Globus pallidus (tissue), 1 donor: ENCODE data around the gene PPEF2.

ENCODE experiments used
- DNase-seq: peaks from one replicate; pipeline ENCODE4 v3.0.0-alpha.2; 2015; ENCODE audit warnings: low spot score

The PPEF2 gene

DNA sequence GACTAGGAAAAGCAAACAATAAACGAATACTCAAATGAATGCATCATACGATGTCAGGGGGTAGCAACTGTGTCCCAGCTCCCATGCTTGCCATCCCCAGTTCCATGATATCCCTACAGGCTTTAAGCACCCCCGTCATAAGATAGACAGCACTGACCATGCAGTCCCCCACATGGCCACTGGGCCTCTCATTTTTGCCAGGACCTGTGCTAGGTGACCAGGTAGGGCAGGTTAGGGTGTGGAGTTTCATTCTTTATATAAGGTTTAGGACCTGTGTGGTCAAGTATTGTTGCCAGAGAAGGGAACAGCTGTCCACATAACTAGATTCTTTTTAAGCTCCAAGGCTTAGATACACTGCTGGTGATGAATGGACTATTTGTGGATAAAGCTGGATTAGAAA, 9.7 kb downstream of the PPEF2 start:
- DNase-seq = no peak

DNA sequence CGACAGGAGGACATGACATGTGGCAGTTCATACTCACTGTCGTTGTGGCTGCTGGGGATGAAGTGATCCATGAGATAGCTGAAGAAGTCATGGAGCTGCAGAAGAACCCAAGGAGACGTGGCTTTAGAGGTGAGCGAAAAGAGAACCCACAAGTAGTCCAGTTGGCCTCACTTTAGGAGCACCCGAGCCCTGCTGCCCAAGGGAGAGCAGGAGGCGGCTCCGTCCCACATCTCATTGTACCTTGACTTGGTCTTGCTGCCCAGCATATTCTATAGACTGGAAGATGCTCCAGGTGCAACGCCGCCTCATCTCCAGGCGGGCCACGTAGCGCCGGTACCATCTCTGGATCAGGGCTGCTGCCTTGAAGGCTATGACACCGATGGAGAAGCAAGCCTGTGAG, 10.6 kb downstream of the PPEF2 start:
- DNase-seq = no peak

DNA sequence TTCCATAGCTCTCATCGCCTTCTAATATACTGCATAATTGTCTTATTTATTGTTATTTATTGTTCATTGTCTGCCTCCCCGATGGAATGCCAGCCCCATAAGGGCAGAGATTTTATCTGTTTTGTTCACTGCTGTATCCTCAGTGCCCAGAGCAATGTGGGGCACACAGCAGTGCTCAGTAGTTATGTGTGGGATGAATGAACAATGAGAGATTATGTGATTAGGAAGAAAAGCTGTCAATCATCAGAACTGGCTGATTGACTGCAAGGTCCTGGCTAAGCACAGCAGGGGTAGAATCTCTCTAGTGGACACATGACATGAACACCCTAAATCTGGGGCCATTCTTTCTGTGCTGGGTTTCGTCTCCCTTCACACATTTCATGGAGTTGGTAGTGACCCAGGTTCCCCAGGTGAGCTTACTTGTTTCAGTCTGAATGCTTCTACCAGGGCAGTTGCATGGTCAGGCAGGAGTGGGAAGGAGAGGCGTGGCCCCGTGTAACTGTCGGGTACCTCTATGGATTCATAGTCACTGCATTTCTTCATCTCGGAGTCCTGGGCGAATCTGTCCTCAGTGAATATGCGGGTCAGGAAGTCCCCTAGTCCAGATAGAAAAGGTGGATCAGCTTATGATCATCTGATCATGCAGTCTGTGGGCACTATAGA, 12.6 kb downstream of the PPEF2 start:
- no peak for DNase-seq

DNA sequence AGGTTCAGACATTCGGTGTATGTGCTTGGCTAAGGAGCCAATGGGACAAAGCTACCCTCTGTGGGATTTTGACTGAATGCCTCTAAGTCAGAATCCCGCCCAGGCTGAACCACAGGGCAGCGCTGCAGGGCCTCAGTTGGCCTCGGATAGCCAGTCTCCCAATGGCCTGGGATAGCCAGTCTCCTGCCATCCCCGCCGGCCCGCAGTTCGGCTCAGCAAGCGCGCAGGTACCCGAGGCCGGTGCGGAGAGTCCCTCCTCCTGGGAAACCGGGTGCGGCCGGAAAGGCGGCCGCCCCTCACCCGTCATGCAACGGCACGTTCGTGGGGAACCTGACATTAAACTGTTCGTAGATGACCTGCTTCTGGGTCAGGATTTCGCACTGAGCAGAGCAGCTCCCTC, 16.1 kb downstream of the PPEF2 start:
- DNase-seq = no peak

DNA sequence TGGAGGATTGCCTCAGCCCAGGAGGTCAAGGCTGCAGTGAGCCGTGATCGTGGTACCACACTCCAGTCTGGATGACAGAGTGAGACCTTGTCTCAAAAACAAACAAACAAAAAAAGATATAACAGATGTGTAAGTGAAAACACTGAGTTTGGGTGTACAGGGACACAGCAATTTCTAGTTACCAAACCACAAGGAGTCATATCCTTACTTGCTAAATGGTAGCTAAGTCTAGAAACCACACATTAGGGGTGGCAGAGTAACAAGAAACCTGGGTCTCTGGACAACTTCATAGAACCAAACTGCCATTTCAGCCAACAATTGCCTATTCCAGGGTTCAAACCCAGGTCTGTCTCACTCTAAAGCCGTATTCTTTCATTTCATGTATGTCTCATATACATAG, 20.8 kb downstream of the PPEF2 start:
- no peak for DNase-seq

DNA sequence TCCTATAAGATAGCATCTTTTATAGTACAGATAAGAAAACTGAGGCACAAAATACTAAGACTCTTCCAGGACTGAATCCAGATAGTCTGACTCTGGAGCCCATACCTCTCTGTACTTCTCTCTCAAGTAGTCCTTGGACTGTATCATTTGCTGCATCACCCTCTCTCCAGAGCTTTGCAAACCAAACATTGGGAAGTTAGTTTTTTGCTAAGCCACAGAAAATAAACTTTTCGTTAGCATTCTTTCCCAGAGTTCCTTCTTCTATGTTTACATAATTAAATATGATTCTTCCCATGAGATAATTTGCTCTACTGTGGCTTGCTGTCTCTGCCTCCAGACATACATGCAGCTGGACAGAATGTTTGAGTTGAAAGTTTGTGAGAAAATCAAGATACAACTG, 22.0 kb downstream of the PPEF2 start:
- DNase-seq = no peak

DNA sequence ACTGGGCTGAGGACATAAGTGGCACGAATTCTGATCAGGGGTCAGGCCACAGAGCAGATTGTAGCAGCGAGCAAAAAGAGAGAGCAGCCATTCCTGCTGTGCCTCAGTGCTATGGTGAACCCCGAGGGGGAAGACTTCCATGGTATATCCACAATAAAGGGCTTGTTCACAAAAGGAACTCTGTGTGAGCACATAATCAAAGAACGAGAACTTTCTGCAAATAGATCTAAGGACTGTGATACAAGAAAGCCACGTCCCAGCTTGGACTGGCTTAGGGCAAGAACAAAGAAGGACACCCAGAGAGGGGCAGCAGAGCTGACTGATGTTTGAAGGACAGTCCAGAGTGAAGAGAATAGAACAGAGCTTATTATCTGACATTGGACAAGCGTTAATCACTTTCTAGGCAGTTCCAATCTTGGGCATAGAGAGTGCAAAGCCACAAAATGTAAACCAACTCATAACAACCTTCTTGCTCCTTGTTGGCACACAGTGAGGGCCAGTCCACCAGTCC, 24.0 kb downstream of the PPEF2 start:
- DNase-seq = no peak

DNA sequence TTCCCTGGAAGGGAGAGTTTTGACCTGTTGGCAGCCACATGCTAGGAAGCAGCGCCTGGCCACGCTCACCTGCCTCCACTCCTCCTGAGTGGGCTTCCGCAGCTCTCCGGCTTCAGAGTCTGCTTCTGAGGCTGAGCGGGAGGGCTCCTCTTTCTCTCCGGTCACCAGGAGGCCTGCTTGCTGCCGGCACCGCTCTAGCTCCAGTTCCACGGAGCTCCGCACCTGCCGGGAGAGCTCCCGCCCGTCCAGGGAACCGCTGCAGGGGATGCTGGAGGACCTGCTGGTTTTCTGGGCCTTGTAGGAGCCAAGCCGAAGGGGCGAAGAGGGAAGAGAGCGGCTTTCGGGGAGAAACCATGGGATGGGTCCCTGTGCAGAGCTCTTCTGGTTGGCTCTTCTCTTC, 26.0 kb downstream of the PPEF2 start:
- no peak for DNase-seq

DNA sequence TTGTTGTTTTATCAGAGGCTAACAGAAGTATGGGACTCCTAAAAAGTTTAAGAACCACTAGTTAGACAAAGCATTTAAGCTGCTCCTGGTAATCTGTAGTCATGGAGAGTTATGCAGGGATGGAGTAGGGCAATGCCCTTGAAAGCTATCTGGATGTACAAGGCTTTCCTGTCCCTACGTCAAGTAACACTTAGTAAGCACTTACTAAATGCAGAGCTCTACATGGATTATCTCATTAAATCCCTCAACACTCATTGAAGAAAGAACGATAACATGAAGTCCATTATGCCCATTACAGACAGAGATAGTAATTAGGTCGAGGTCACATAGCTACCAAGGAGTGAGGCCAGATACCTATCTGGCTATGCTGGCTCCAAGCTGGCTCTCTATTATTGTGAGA, 33.2 kb downstream of the PPEF2 start:
- DNase-seq = no peak

DNA sequence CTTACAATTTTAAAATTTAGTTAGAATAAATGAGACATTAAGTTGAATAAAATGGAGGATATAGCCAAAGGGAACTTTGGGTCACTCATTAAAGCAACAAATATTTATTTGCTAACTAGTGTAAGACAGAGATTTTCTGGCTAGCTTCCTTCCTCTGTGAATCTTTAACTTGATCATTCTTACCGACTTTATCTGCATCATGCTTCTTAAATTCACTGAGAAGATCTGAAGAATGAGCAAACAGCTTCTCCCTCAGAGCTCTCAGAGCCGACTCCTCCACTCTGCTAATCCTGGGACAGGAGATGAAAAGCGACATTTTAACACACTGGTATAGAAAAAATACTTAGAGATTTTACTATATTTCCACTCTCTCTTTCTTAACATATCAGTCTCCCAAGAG, 35.1 kb downstream of the PPEF2 start:
- no peak for DNase-seq

DNA sequence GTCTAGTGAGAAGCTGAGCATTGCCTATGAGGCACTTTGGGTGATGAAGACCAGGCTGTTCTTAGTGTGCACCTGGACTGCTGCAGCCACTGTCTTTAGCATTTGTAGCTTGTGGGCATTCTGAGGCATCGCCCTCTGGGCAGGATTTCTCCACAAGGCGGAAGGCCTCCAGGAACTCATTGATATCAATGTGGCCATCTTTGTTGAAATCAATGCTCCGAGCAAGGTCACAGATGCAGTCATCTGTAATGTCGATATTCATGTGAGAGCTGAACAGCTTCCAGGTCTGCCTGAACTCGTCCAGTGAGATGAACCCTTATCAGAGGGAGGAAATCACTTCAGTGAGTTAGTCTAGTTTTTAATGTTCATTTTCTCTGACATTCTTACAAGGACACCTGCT, 41.6 kb downstream of the PPEF2 start:
- DNase-seq = no peak

DNA sequence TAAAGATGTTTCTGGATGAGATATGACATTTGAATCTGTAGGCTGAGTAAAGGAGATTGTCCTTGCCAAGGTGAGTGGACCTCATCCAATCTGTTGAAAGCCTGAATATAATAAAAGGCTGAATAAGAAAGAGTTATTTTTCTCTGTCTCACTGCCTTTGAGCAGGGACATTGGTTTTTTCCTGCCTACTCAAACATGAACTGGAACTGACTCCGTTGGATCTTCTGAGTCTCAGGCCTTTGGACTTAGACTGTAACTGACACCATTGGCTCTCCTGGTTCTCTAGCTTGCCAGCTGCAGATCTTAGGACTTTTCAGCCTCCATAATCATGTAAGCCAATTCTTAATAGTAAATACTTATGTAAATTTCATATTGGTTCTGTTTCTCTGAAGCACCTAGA, 43.5 kb downstream of the PPEF2 start:
- no peak for DNase-seq

DNA sequence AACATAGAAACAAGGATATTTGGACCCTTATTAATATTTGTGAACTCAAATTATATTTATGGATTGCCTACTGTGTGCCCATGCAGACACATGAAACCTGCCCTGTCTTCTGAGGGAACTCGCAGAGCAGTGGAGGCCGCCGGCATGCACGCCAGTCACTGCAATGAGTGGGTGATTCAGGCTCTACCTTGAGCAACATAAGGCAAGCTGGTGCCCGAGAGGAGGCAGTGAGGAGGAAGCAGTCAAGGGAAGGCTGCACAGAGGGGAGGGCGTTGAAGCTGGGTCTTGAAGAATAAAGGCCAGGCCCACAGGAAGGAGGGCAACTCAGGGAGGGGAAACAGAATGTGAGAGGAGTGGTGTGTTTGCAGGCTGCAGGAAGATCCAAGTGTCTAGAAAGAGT, 52.8 kb downstream of the PPEF2 start:
- DNase-seq = no peak

DNA sequence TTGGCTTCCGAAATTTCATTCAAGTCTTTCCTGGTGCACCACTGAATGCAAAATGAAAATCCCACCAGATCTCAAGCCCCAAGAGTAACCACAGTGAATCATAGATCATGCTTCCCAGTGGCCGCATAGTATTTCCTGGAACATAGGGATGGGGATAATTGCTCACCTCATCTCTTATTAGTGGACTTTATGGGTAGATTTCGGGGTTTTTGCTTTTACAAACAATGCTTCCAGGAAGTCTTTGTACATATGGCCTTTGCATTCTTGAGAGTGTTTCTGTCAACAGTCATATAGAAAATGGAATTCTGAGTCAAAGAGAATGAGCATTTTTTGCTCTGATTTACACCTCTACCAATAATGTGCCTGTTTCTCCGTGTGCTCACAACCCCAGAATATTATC, 53.4 kb downstream of the PPEF2 start:
- no peak for DNase-seq

DNA sequence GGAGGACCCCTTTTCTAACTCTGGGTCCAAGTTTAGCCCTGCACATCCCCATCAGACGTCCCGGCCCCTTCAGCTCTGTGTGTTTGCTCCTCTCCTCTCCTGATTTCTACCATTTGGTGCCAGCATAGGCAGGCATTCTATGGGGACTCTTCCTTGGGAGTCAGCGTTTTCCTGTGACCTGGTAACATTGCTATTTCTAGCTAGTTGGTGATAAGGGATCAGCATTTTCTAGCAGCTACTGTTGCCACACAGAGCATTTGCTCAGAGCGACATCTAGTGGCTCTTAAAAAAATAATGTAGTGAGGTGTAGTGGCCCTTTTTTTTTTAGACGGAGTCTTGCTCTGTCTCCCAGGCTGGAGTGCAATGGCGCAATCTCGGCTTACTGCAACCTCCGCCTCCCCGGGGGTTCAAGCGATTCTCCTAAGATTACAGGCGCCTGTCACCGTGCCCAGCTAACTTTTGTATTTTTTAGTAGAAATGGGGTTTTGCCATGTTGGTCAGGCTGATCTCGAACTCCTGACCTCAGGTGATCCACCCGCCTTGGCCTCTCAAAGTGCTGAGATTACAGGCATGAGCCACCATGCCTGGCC, 54.0 kb downstream of the PPEF2 start:
- peak; percentile 58 for DNase-seq

DNA sequence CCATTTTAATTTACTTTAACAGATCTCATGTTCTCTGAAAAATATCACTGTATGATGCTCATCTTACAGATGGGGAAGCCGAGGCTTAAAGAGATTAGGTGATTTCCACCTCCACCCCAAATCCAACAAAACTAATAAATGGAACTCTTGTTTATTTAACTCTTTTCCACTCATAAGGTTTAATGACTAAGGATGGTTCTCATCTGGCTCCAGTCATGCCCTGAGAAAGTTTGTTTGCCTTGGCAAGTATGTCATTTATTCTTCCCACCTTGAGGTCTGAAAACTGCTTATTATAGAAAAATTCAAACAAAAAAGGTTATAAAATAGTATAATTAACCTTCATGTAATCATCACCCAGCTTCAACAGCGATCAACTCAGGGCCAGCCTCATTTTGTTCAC, 56.3 kb downstream of the PPEF2 start:
- no peak for DNase-seq

DNA sequence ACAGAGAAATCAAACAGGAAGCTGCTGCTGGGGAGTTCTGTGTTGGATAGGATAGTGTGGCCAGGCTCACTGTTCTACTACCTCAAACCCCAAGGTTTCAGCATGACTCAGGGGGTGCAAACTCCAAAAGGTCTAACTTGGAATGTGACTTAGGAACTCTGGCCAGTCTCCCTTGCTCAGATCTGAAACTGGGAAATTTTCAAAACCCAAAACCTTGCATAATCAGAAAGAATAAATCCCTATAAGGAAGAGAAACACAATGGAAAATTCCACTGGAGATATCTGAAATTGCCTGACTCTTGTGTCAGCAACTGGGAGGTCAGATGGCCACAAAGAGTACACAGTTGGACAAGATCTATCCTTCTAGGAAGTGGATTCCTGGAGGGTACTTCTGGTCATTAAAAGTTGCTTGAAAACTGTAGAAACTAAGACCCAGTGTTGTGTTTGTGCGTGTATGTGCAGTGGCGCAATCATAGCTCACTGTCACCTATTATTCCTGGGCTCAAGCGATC, 58.0 kb downstream of the PPEF2 start:
- DNase-seq = no peak

DNA sequence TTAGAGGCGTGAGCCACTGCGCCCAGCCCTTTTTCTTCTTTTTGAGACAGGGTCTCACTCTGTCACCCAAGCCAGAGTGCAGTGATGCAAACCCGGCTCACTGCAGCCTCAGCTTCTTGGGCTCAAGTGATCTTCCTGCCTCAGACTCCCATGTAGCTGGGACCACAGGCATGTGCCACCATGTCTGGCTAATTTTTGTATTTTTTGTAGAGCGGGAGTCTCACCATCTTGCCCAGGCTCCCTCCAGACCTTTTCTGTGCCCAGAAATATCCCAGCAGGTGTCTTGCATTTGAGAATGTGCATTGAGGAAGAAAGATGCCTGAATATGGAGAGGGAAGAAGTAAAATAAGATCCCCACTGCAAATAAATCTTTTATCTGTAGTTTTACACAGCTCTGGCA, 58.7 kb downstream of the PPEF2 start:
- no peak for DNase-seq

DNA sequence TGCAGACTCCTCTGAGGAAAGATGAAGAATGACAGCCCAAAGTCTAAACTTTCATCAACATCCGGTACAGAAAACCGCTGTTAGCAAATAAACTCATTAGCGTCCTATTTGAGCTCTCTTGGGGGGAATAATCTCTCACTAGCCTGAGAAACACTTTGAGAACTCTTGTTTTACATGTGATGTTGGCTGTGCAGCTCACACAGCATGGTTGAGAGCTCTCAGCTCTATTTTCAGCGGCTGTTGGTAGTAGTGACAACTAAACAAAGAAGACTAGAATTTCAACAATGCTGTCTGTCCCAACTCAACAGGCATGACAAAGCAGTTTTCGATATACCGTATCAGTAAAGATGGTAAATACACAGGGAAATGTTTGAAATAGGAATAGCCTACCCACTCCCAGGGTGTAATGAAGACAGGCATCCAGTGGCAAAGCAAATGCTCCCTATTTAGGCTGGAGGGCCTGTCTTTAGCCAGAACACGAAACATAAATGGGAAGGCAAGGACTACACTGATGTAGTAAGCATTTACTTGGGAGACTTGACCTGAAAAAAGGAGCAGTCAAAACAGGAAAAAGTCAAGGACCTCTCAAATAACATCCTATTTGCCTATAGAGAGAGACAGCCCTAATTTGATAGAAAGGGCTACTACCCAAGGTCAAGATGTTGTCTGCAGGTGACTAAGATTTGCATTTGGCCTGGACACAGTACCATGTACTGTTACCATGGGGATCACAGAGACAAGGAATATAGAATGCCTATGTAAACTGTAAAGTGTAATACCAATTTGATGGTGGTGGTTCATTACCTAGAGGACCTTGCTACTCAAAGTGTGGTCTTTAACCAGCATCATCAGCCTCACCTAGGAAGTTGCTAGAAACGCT, 60.4 kb downstream of the PPEF2 start:
- no peak for DNase-seq

DNA sequence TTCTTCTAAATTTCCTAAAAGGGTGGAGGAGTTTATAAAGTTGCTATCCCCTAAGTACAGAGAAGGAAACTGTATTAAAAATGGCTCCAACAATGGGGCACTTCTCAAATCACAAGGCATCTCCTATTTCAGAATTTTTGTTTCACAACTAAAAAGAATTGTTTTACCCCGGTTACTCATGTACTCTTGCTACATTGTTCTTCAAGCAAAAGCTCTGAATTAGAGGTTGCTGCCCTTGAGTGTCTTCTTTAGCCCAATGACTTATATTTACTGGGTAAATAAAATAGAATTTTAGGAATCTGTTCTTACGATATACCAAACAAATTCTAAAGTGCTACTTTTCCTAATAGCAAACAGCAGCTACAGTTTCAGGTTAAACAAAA, 67.5 kb downstream of the PPEF2 start:
- no peak for DNase-seq

DNA sequence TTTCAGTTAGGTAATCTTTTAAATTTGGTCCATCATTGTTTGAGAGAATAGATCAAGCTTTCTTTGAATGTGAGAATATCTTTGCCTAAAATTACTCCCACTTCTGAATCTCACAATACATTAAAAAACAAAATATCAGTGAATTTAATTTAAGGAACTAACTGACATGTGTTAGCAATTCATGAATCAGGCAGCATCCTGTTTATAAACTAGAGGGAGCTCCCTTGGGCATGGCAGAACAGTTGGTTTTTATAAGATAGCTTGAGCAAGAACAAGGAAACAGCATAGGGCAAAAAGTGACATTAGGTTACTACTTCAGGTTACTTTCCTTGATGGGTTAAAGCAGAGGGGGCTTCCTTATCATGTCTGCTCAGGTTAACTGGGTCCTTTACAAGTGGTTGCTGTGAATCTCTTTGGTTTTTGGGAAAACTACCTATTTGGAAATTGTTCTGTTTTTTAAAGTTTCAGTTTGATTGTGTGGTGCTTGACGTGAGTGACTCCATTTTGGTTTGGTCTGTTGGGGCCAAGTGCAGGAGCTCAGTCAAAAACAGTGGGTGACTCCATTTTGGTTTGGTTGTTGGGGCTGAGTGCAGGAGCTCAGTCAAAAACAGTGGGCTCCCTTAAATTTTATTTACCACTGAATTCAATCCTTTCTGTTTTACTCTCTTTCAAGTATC, 68.0 kb downstream of the PPEF2 start:
- DNase-seq = no peak

DNA sequence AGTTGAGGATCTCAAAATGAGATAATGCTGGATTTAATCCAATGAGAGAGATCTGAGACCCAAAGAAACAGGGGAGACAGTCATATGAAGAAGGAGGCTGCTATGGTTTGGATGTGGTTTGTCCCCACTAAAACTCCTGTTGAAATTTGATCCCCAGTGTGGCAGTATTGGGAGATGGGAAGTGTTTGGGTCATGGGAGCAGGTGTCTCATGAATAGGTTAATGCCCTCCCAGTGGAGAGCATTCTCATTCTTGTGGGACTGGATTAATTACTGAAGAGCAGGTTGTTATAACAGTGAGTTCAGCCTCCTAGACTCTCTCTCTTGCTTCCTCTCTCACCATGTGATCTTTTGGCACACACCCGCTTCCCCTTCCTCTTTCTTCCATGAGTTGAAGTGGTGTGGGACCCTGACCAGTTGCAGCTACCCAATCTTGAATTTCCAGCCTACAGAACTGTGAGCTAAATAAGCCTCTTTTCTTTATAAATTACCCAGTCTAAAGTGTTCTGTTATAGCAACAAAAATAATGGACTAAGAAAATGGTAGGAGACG, 70.3 kb downstream of the PPEF2 start:
- no peak for DNase-seq
